WTC11 (cell line): ENCODE measurements around the gene TAL2. TPM values are rescaled to one million over a fixed set of nuclear protein-coding genes. Genes with fewer than 3 reads are reported as not detected.

Experiments used
- ATAC-seq: fragments of 200-7000 bp; cut with Tn5 transposase; 2 replicates; pipeline ENCODE4 v1.10.0; 2021; ENCODE audit warnings: mild to moderate bottlenecking, moderate library complexity
- CTCF ChIA-PET: fragments of 300-600 bp; sonication (Branson Sonifier 250); formaldehyde crosslinking; loops from one replicate; lab custom pipeline; 2021; ENCODE audit warnings: antibody characterized with exemption; lab: Charles Lee
- POLR2A ChIA-PET: fragments of 350-600 bp; sonication (Branson Sonifier 250); formaldehyde crosslinking; loops from one replicate; lab custom pipeline; 2021; ENCODE audit warnings: antibody characterized with exemption; lab: Charles Lee
- DNase-seq: peaks from one replicate; pipeline ENCODE4 v3.0.0; 2021; ENCODE audit warnings: low spot score
- H3K27ac Mint-ChIP-seq: 2 replicates; pipeline ENCODE4 v1.8.0; 2021; ENCODE audit warnings: mixed read lengths
- H3K27me3 Mint-ChIP-seq: 2 replicates; pipeline ENCODE4 v1.8.0; 2021; ENCODE audit warnings: low read depth, mild to moderate bottlenecking, moderate library complexity, mixed read lengths
- H3K36me3 Mint-ChIP-seq: 2 replicates; pipeline ENCODE4 v1.8.0; 2021; ENCODE audit warnings: mixed read lengths
- H3K4me1 Mint-ChIP-seq: 2 replicates; pipeline ENCODE4 v1.8.0; 2022; ENCODE audit warnings: mixed read lengths
- H3K4me3 Mint-ChIP-seq: 2 replicates; pipeline ENCODE4 v1.8.0; 2021; ENCODE audit warnings: mild to moderate bottlenecking, moderate library complexity, mixed read lengths
- H3K9me3 Mint-ChIP-seq: 2 replicates; pipeline ENCODE4 v1.8.0; 2021; ENCODE audit warnings: mixed read lengths
- AFF4 ChIP-seq: sonication (generic); formaldehyde crosslinking; IDR thresholded peaks from 2 replicates; pipeline ENCODE4 v1.8.1; 2023; ENCODE audit warnings: mild to moderate bottlenecking, missing genetic modification reagents, borderline replicate concordance
- ATF3 ChIP-seq: sonication (generic); formaldehyde crosslinking; conservative IDR thresholded peaks from 2 replicates; pipeline ENCODE4 v1.8.1; 2022; ENCODE audit warnings: mild to moderate bottlenecking, missing genetic modification reagents
- ATF6 ChIP-seq: sonication (generic); formaldehyde crosslinking; IDR thresholded peaks from 2 replicates; pipeline ENCODE4 v1.8.1; 2023; ENCODE audit warnings: mild to moderate bottlenecking, missing genetic modification reagents
- ELF4 ChIP-seq: sonication (generic); formaldehyde crosslinking; IDR thresholded peaks from 2 replicates; pipeline ENCODE4 v1.8.1; 2022; ENCODE audit warnings: low read depth, mild to moderate bottlenecking, moderate library complexity, missing genetic modification reagents
- ESRRA ChIP-seq: sonication (generic); formaldehyde crosslinking; IDR thresholded peaks from 2 replicates; pipeline ENCODE4 v1.8.1; 2022; ENCODE audit warnings: mild to moderate bottlenecking, missing genetic modification reagents, borderline replicate concordance
- ETV6 ChIP-seq: sonication (generic); formaldehyde crosslinking; IDR thresholded peaks from 2 replicates; pipeline ENCODE4 v1.8.1; 2022; ENCODE audit warnings: mild to moderate bottlenecking, missing genetic modification reagents
- JAZF1 ChIP-seq: fragments of 250-450 bp; sonication (Bioruptor Pico); IDR thresholded peaks from 2 replicates; pipeline ENCODE4 v1.9.0; 2021; ENCODE audit warnings: moderate library complexity, mild to moderate bottlenecking, inconsistent platforms
- PRRX2 ChIP-seq: fragments of 250-450 bp; sonication (Bioruptor Pico); IDR thresholded peaks from 2 replicates; pipeline ENCODE4 v1.8.0; 2021; ENCODE audit warnings: mild to moderate bottlenecking
- TEAD4 ChIP-seq: sonication (generic); formaldehyde crosslinking; IDR thresholded peaks from 2 replicates; pipeline ENCODE4 v1.8.0; 2022; ENCODE audit warnings: mild to moderate bottlenecking, missing genetic modification reagents
- ZNF138 ChIP-seq: sonication (generic); formaldehyde crosslinking; conservative IDR thresholded peaks from 2 replicates; pipeline ENCODE4 v1.8.1; 2022; ENCODE audit warnings: mild to moderate bottlenecking, moderate library complexity, missing genetic modification reagents
- ZNF512 ChIP-seq: sonication (generic); formaldehyde crosslinking; IDR thresholded peaks from 2 replicates; pipeline ENCODE4 v1.8.1; 2022; ENCODE audit warnings: missing genetic modification reagents, borderline replicate concordance
- ZSCAN18 ChIP-seq: fragments of 250-450 bp; sonication (Bioruptor Pico); IDR thresholded peaks from 2 replicates; pipeline ENCODE4 v2.1.2; 2022; ENCODE audit warnings: mild to moderate bottlenecking, moderate library complexity
- total RNA-seq: library from RNA; stranded (reverse); gene quantifications from 3 replicates; pipeline ENCODE4 v1.2.3, GENCODE V29; 2021
- TF ChIP-seq, protein P1 (sequence below): sonication (generic); formaldehyde crosslinking; IDR thresholded peaks from 2 replicates; pipeline ENCODE4 v1.8.0; 2022; ENCODE audit warnings: mild to moderate bottlenecking, missing genetic modification reagents
- TF ChIP-seq, protein P2 (sequence below): sonication (generic); formaldehyde crosslinking; IDR thresholded peaks from 2 replicates; pipeline ENCODE4 v1.8.0; 2022; ENCODE audit warnings: mild to moderate bottlenecking, missing genetic modification reagents
- TF ChIP-seq, protein P3 (sequence below): sonication (generic); formaldehyde crosslinking; IDR thresholded peaks from 2 replicates; pipeline ENCODE4 v1.8.1; 2023; ENCODE audit warnings: mild to moderate bottlenecking, missing genetic modification reagents
- TF ChIP-seq, protein P4 (sequence below): fragments of 250-450 bp; sonication (Bioruptor Pico); IDR thresholded peaks from 2 replicates; pipeline ENCODE4 v1.9.0; 2021; ENCODE audit warnings: moderate library complexity, mild to moderate bottlenecking, inconsistent platforms, borderline replicate concordance

Gene TAL2
- total RNA-seq, 1 experiment from 2014 or later, result not detected

DNA sequence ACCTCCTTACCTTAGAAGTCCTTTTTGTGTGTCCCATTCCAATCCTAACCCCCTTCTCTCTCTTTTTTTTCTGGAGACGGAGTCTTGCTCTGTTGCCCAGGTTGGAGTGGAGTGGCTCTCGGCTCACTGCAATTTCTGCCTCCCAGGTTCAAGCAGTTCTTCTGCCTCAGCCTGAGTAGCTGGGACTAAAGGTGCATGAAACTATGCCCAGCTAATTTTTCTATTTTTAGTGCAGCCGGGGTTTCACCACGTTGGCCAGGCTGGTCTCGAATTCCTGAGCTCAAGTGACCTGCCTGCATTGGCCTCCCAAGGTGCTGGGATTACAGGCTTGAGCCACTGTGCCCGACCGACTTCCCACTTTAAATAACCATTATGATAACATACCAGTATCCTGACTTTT, 49.6 kb downstream of the TAL2 start (continued):
- TF ChIP-seq AFF4 (CRISPR knock-in tag), result no peak
- no peak for TF ChIP-seq ELF4 (CRISPR knock-in tag)
- TF ChIP-seq, protein P1, sequence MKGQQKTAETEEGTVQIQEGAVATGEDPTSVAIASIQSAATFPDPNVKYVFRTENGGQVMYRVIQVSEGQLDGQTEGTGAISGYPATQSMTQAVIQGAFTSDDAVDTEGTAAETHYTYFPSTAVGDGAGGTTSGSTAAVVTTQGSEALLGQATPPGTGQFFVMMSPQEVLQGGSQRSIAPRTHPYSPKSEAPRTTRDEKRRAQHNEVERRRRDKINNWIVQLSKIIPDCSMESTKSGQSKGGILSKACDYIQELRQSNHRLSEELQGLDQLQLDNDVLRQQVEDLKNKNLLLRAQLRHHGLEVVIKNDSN (CRISPR knock-in tag), result no peak
- no peak for TF ChIP-seq ZSCAN18 (CRISPR knock-in tag)
- no peak for TF ChIP-seq ATF3 (CRISPR knock-in tag)

DNA sequence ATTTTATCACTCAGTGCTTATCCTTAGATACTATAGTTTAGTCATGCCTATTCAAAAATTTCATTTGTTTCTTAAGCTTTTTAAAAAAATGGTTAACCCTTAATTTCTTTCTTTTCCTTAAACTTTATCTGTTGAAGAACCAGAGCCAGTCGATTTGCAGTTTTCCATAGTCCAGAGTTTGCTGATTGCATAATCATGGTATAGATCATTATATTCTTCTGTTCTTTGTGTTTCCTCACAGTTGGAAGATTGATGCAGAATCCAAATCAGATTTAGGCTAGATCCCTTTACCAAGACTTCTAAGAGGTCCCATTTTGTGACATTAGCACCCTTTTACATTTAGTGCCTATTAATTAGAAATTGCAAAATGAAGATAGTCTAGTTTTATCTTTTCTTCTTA, 50.0 kb downstream of the TAL2 start:
- POLR2A ChIA-PET, result no interaction called here
- Mint-ChIP-seq H3K27ac (no peak overlapping the region), H3K9me3 (no peaks in the 10 kb centered on the region), H3K4me3 (no peak overlapping the region), H3K36me3 (no peaks in the 10 kb centered on the region), H3K4me1 (no peaks in the 10 kb centered on the region), H3K27me3 (no peaks in the 10 kb centered on the region)
- DNase-seq (no peak), ATAC-seq (no peak)
- CTCF ChIA-PET, result interaction anchor here (1.4 kb wide), 1 partner anchor 169 kb away, joined by 5 read pairs; no protein-coding TSS in a partner anchor
- TF ChIP-seq, protein P2, sequence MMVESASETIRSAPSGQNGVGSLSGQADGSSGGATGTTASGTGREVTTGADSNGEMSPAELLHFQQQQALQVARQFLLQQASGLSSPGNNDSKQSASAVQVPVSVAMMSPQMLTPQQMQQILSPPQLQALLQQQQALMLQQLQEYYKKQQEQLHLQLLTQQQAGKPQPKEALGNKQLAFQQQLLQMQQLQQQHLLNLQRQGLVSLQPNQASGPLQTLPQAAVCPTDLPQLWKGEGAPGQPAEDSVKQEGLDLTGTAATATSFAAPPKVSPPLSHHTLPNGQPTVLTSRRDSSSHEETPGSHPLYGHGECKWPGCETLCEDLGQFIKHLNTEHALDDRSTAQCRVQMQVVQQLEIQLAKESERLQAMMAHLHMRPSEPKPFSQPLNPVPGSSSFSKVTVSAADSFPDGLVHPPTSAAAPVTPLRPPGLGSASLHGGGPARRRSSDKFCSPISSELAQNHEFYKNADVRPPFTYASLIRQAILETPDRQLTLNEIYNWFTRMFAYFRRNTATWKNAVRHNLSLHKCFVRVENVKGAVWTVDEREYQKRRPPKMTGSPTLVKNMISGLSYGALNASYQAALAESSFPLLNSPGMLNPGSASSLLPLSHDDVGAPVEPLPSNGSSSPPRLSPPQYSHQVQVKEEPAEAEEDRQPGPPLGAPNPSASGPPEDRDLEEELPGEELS, result no peak
- TF ChIP-seq ETV6 (CRISPR knock-in tag), result no peak
- no peak for TF ChIP-seq ZNF138 (CRISPR knock-in tag)
- no peak for TF ChIP-seq JAZF1 (CRISPR knock-in tag)
- no peak for TF ChIP-seq ESRRA
- no peak for TF ChIP-seq TEAD4 (CRISPR knock-in tag)
- TF ChIP-seq, protein P3, sequence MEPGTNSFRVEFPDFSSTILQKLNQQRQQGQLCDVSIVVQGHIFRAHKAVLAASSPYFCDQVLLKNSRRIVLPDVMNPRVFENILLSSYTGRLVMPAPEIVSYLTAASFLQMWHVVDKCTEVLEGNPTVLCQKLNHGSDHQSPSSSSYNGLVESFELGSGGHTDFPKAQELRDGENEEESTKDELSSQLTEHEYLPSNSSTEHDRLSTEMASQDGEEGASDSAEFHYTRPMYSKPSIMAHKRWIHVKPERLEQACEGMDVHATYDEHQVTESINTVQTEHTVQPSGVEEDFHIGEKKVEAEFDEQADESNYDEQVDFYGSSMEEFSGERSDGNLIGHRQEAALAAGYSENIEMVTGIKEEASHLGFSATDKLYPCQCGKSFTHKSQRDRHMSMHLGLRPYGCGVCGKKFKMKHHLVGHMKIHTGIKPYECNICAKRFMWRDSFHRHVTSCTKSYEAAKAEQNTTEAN (CRISPR knock-in tag), result no peak
- TF ChIP-seq ZNF512 (CRISPR knock-in tag), result no peak
- TF ChIP-seq, protein P4, sequence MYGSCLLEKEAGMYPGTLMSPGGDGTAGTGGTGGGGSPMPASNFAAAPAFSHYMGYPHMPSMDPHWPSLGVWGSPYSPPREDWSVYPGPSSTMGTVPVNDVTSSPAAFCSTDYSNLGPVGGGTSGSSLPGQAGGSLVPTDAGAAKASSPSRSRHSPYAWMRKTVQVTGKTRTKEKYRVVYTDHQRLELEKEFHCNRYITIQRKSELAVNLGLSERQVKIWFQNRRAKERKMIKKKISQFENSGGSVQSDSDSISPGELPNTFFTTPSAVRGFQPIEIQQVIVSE (CRISPR knock-in tag), result no peak
- TF ChIP-seq ATF6 (CRISPR knock-in tag), result no peak
- TF ChIP-seq AFF4 (CRISPR knock-in tag), result no peak
- no peak for TF ChIP-seq PRRX2 (CRISPR knock-in tag)
